SK-N-SH treated with all-trans-retinoic acid at 6 μM for 48 hours (cell line): Measurements from ENCODE around the gene SLC7A4.

Experiments used
- ARNTL ChIP-seq: fragments of 450-650 bp; formaldehyde crosslinking; IDR thresholded peaks from 2 replicates; pipeline ENCODE4 v1.5.0; 2020; ENCODE audit warnings: low read depth, mild to moderate bottlenecking, moderate library complexity, borderline replicate concordance
- BACH2 ChIP-seq: fragments of 250-450 bp; sonication (Bioruptor Pico); IDR thresholded peaks from 2 replicates; pipeline ENCODE4 v1.9.0; 2021; ENCODE audit warnings: mild to moderate bottlenecking, borderline replicate concordance
- CSDC2 ChIP-seq: fragments of 250-450 bp; sonication (Bioruptor Pico); IDR thresholded peaks from 2 replicates; pipeline ENCODE4 v1.5.0; 2020; ENCODE audit warnings: mild to moderate bottlenecking, moderate library complexity
- ESRRG ChIP-seq: fragments of 250-450 bp; sonication (Bioruptor Pico); IDR thresholded peaks from 2 replicates; pipeline ENCODE4 v1.6.1; 2021; ENCODE audit warnings: mild to moderate bottlenecking
- GLIS3 ChIP-seq: fragments of 250-450 bp; sonication (Bioruptor Pico); IDR thresholded peaks from 2 replicates; pipeline ENCODE4 v1.5.0; 2020; ENCODE audit warnings: mild to moderate bottlenecking, moderate library complexity
- ISL1 ChIP-seq: fragments of 250-450 bp; sonication (Bioruptor Pico); IDR thresholded peaks from 2 replicates; pipeline ENCODE4 v2.1.2; 2022; ENCODE audit warnings: mild to moderate bottlenecking, moderate library complexity
- OSR1 ChIP-seq: fragments of 250-450 bp; sonication (Bioruptor Pico); IDR thresholded peaks from 2 replicates; pipeline ENCODE4 v1.8.0; 2022; ENCODE audit warnings: moderate library complexity, mild to moderate bottlenecking, inconsistent platforms
- RARB ChIP-seq: fragments of 250-450 bp; sonication (Bioruptor Pico); IDR thresholded peaks from 2 replicates; pipeline ENCODE4 v1.8.0; 2021; ENCODE audit warnings: mild to moderate bottlenecking, moderate library complexity
- ZC3H10 ChIP-seq: fragments of 250-450 bp; sonication (Bioruptor Pico); IDR thresholded peaks from 2 replicates; pipeline ENCODE4 v1.5.1; 2021; ENCODE audit warnings: mild to moderate bottlenecking, moderate library complexity
- ZFP3 ChIP-seq: fragments of 250-450 bp; sonication (Bioruptor Pico); IDR thresholded peaks from 2 replicates; pipeline ENCODE4 v1.5.0; 2020; ENCODE audit warnings: mild to moderate bottlenecking, moderate library complexity
- ZFP30 ChIP-seq: fragments of 450-650 bp; formaldehyde crosslinking; IDR thresholded peaks from 2 replicates; pipeline ENCODE4 v1.5.0; 2022; ENCODE audit warnings: mild to moderate bottlenecking, moderate library complexity
- ZNF70 ChIP-seq: fragments of 450-650 bp; formaldehyde crosslinking; IDR thresholded peaks from 2 replicates; pipeline ENCODE4 v1.5.0; 2020; ENCODE audit warnings: mild to moderate bottlenecking, moderate library complexity
- TF ChIP-seq, protein P1 (sequence below): fragments of 250-450 bp; sonication (Bioruptor Pico); IDR thresholded peaks from 2 replicates; pipeline ENCODE4 v1.8.0; 2020; ENCODE audit warnings: mild to moderate bottlenecking, moderate library complexity, borderline replicate concordance
- TF ChIP-seq, protein P2 (sequence below): fragments of 250-450 bp; sonication (Bioruptor Pico); IDR thresholded peaks from 2 replicates; pipeline ENCODE4 v1.5.0; 2020; ENCODE audit warnings: mild to moderate bottlenecking, moderate library complexity

DNA sequence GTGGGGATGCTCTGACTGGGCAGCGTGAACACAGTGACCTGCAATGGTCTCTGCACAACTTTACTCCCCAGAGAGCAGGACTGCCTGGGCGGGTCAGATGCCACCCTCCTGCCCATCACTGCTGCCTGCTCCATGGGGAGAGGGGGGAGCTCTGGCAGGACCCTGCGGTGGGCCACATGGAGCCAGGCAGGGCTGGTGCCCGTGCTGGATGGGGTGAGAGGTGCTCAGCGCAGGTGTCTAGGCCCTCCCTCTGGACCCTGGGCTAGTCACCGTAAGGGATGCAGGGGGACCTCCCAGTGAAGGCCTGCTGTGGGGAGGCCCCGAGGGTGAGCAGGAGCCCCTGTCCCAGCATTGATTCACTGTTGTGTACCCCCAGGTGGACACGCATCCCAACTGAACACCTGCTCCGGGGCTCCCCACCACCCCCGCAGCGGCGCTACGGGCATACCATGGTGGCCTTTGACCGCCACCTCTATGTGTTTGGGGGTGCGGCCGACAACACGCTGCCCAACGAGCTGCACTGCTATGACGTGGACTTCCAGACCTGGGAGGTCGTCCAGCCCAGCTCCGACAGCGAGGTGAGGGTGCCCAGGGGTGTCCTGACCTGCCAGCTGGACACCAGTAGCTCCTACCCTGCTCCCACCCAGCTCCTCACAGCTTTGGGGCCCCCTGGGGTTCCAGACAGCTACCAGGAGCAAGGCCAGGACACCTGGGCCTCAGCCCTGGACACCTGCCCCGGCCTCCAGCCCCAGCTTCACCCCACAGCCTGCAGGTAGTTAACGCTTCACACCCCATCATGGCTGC, 40.9 kb downstream of the SLC7A4 start:
- TF ChIP-seq CSDC2 (CRISPR knock-in tag) = no peak
- no peak for TF ChIP-seq ZC3H10 (CRISPR knock-in tag)
- TF ChIP-seq ARNTL (CRISPR knock-in tag) = no peak
- no peak for TF ChIP-seq GLIS3 (CRISPR knock-in tag)
- TF ChIP-seq OSR1 (CRISPR knock-in tag) = no peak
- TF ChIP-seq, protein P1, sequence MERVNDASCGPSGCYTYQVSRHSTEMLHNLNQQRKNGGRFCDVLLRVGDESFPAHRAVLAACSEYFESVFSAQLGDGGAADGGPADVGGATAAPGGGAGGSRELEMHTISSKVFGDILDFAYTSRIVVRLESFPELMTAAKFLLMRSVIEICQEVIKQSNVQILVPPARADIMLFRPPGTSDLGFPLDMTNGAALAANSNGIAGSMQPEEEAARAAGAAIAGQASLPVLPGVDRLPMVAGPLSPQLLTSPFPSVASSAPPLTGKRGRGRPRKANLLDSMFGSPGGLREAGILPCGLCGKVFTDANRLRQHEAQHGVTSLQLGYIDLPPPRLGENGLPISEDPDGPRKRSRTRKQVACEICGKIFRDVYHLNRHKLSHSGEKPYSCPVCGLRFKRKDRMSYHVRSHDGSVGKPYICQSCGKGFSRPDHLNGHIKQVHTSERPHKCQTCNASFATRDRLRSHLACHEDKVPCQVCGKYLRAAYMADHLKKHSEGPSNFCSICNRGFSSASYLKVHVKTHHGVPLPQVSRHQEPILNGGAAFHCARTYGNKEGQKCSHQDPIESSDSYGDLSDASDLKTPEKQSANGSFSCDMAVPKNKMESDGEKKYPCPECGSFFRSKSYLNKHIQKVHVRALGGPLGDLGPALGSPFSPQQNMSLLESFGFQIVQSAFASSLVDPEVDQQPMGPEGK (CRISPR knock-in tag) = no peak
- TF ChIP-seq BACH2 = no peak
- no peak for TF ChIP-seq ZFP30 (CRISPR knock-in tag)
- no peak for TF ChIP-seq ISL1 (CRISPR knock-in tag)
- TF ChIP-seq, protein P2, sequence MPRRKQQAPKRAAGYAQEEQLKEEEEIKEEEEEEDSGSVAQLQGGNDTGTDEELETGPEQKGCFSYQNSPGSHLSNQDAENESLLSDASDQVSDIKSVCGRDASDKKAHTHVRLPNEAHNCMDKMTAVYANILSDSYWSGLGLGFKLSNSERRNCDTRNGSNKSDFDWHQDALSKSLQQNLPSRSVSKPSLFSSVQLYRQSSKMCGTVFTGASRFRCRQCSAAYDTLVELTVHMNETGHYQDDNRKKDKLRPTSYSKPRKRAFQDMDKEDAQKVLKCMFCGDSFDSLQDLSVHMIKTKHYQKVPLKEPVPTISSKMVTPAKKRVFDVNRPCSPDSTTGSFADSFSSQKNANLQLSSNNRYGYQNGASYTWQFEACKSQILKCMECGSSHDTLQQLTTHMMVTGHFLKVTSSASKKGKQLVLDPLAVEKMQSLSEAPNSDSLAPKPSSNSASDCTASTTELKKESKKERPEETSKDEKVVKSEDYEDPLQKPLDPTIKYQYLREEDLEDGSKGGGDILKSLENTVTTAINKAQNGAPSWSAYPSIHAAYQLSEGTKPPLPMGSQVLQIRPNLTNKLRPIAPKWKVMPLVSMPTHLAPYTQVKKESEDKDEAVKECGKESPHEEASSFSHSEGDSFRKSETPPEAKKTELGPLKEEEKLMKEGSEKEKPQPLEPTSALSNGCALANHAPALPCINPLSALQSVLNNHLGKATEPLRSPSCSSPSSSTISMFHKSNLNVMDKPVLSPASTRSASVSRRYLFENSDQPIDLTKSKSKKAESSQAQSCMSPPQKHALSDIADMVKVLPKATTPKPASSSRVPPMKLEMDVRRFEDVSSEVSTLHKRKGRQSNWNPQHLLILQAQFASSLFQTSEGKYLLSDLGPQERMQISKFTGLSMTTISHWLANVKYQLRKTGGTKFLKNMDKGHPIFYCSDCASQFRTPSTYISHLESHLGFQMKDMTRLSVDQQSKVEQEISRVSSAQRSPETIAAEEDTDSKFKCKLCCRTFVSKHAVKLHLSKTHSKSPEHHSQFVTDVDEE (CRISPR knock-in tag) = no peak
- TF ChIP-seq RARB (CRISPR knock-in tag) = no peak
- no peak for TF ChIP-seq ZNF70 (CRISPR knock-in tag)
- no peak for TF ChIP-seq ZFP3 (CRISPR knock-in tag)
- TF ChIP-seq ESRRG (CRISPR knock-in tag) = no peak
